GM06990 (cell line): ENCODE data around the gene RNU2-1.
"Not testable (repeated sequence)": the region's sequence is repeated elsewhere in the genome, so short reads cannot be mapped to it uniquely, and the experiment has no call there.

ENCODE experiments used
- DNase-seq: peaks from one replicate; pipeline ENCODE4 v3.0.0-alpha.2; 2011; ENCODE audit not compliant: insufficient read length; ENCODE audit errors: extremely low read depth
- H3K27me3 ChIP-seq: replicated peaks from 2 replicates; pipeline ENCODE4 v1.6.0; 2011; ENCODE audit warnings: low read length; ENCODE audit not compliant: control insufficient read depth, insufficient read depth
- H3K36me3 ChIP-seq: 2 replicates; pipeline ENCODE4 v1.5.1; 2011; ENCODE audit warnings: low read length; ENCODE audit not compliant: control insufficient read depth, insufficient read depth
- H3K4me3 ChIP-seq: replicated peaks from 2 replicates; pipeline ENCODE4 v1.5.1; 2011; ENCODE audit warnings: low read depth, mild to moderate bottlenecking, control low read depth, low read length
- TF ChIP-seq, protein P1 (sequence below): IDR thresholded peaks from 2 replicates; pipeline ENCODE4 v1.5.1; 2011; ENCODE audit warnings: low read length, control low read depth, mild to moderate bottlenecking, inconsistent platforms; ENCODE audit not compliant: insufficient read depth, poor library complexity, severe bottlenecking

RNU2-1 gene

DNA sequence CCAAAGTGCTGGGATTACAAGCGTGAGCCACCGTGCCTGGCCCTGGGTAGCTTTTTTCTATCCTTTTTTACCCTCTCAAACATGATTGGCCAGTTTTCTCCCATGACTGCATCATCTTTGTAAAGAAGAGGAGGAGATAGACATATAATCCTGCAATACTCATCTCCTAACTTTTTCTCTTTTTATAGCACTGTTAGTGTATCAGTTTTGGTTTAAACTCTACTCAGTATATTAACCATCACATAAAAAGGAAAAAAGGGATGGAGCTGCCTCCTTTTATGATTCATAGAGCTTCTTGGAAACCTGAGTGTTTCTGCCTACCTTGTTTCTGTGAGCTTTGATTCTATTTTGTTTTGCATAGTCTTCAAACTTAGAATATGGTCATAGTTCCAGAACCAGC, 34.1 kb downstream of the RNU2-1 start:
- Histone ChIP-seq H3K4me3 (no peak overlapping the region), H3K27me3 (no peaks in the 10 kb centered on the region), H3K36me3 (peaks cover 20% of the 10 kb centered on the region)
- no peak for DNase-seq
- TF ChIP-seq, protein P1, sequence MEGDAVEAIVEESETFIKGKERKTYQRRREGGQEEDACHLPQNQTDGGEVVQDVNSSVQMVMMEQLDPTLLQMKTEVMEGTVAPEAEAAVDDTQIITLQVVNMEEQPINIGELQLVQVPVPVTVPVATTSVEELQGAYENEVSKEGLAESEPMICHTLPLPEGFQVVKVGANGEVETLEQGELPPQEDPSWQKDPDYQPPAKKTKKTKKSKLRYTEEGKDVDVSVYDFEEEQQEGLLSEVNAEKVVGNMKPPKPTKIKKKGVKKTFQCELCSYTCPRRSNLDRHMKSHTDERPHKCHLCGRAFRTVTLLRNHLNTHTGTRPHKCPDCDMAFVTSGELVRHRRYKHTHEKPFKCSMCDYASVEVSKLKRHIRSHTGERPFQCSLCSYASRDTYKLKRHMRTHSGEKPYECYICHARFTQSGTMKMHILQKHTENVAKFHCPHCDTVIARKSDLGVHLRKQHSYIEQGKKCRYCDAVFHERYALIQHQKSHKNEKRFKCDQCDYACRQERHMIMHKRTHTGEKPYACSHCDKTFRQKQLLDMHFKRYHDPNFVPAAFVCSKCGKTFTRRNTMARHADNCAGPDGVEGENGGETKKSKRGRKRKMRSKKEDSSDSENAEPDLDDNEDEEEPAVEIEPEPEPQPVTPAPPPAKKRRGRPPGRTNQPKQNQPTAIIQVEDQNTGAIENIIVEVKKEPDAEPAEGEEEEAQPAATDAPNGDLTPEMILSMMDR, result no peak

DNA sequence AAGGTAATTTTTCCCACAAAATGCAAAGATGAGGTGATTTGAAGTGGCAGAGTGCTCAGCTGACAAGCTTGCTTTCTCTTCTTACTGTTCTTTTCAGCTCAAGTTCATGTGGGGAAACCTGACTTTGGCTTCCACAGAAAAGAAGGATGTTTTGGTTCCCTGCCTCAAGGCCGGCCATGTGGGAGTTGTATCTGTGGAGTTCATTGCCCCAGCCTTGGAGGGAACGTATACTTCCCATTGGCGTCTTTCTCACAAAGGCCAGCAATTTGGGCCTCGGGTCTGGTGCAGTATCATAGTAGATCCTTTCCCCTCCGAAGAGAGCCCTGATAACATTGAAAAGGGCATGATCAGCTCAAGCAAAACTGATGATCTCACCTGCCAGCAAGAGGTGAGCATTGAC, 40.5 kb downstream of the RNU2-1 start:
- Histone ChIP-seq H3K36me3 (peaks cover 32% of the 10 kb centered on the region), H3K4me3 (no peak overlapping the region), H3K27me3 (no peaks in the 10 kb centered on the region)
- TF ChIP-seq, protein P1, result no peak
- DNase-seq, result no peak

DNA sequence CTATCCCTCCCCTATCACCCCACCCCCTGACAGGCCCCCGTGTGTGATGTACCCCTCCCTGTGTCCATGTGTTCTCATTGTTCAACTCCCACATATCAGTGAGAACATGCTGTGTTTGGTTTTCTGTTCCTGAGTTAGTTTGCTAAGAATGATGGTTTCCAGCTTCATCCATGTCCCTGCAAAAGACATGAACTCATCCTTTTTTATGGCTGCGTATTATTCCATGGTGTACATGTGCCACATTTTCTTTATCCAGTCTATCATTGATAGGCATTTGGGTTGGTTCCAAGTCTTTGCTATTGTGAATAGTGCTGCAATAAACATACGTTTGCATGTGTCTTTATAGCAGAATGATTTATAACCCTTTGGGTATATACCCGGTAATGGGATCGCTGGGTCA, 47.1 kb downstream of the RNU2-1 start:
- peaks cover 10% of the 10 kb centered on the region for H3K36me3 ChIP-seq
- H3K27me3 ChIP-seq, DNase-seq, H3K4me3 ChIP-seq: not testable (repeated sequence)

DNA sequence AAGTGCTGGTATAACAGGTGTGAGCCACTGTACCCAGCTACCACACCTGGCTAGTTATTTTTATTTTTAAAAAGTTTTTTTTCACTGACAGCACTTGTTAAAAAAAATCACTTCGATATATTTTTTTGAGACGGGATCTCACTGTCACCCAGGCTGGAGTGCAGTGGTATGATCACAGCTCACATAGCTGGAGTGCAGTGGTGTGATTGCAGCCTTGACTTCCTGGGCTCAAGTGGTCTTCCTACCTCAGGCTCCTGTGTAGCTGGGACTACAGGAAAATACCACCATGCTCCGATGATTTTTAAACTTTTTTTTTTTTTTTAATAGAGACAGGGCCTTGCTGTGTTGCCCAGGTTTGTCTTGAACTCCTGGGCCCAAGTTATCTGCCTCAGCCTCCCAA, 49.9 kb downstream of the RNU2-1 start:
- no peak for DNase-seq
- TF ChIP-seq, protein P1, result no peak
- no peak overlapping the region for H3K4me3 ChIP-seq
- peaks cover 5% of the 10 kb centered on the region for H3K36me3 ChIP-seq
- no peaks in the 10 kb centered on the region for H3K27me3 ChIP-seq
